Smooth muscle cell (in vitro differentiated cells): ENCODE data around the gene MYO1D. TPM values are rescaled to one million over a fixed set of nuclear protein-coding genes. Genes with fewer than 3 reads are reported as not detected.

Experiments used
- DNase-seq: peaks from one replicate; lab custom pipeline; 2025; ENCODE audit not compliant: unreplicated experiment; lab: John Stamatoyannopoulos, UW
- H2AFZ ChIP-seq: fragments of 200-600 bp; sonication (generic); 2 replicates; pipeline ENCODE4 v1.6.0; 2016; ENCODE audit warnings: antibody characterized with exemption, low read depth, mild to moderate bottlenecking
- H3F3A ChIP-seq: fragments of 200-600 bp; sonication (generic); 2 replicates; pipeline ENCODE4 v1.6.0; 2017; ENCODE audit warnings: antibody characterized with exemption, low read depth
- H3K27ac ChIP-seq: fragments of 200-600 bp; sonication (generic); 2 replicates; pipeline ENCODE4 v1.5.1; 2016; ENCODE audit warnings: low read depth, mild to moderate bottlenecking
- H3K27me3 ChIP-seq: fragments of 200-600 bp; sonication (generic); 2 replicates; pipeline ENCODE4 v1.6.1; 2016; ENCODE audit warnings: low read depth, mild to moderate bottlenecking
- H3K36me3 ChIP-seq: fragments of 200-600 bp; sonication (generic); 2 replicates; pipeline ENCODE4 v1.5.1; 2016; ENCODE audit warnings: low read depth
- H3K4me1 ChIP-seq: fragments of 200-600 bp; sonication (generic); 2 replicates; pipeline ENCODE4 v1.5.1; 2016; ENCODE audit warnings: low read depth
- H3K4me2 ChIP-seq: fragments of 200-600 bp; sonication (generic); 2 replicates; pipeline ENCODE4 v1.6.0; 2016; ENCODE audit warnings: mild to moderate bottlenecking
- H3K4me3 ChIP-seq: fragments of 200-600 bp; sonication (generic); 2 replicates; pipeline ENCODE4 v1.5.1; 2016; ENCODE audit warnings: mild to moderate bottlenecking
- H3K79me2 ChIP-seq: fragments of 200-600 bp; sonication (generic); 2 replicates; pipeline ENCODE4 v1.6.0; 2016; ENCODE audit warnings: low read depth, mild to moderate bottlenecking
- H3K9ac ChIP-seq: fragments of 200-600 bp; sonication (generic); 2 replicates; pipeline ENCODE4 v1.6.0; 2016; ENCODE audit warnings: low read depth
- H3K9me3 ChIP-seq: fragments of 200-600 bp; sonication (generic); replicated peaks from 2 replicates; pipeline ENCODE4 v1.5.1; 2016; ENCODE audit warnings: low read depth
- H4K20me1 ChIP-seq: fragments of 200-600 bp; sonication (generic); 2 replicates; pipeline ENCODE4 v1.6.0; 2016; ENCODE audit warnings: low read depth
- CTCF ChIP-seq: fragments of 200-600 bp; sonication (generic); IDR thresholded peaks from 2 replicates; pipeline ENCODE4 v1.5.1; 2017; ENCODE audit warnings: borderline replicate concordance, mild to moderate bottlenecking, antibody characterized with exemption; ENCODE audit not compliant: insufficient read depth, poor library complexity, severe bottlenecking
- WGBS: methylation state at CpG from one replicate; pipeline ENCODE4 v1.1.7; 2016; ENCODE audit warnings: low lambda C conversion rate; 5-methylcytosine and 5-hydroxymethylcytosine counted together
- polyA plus RNA-seq: library from polyadenylated mRNA; unstranded; fragments of >200 nt; fragmentation: Nextera tagmentation; extraction: Ambion mirVana; gene quantifications from 2 replicates; pipeline ENCODE4 v1.2.1, GENCODE V29; 2016
- total RNA-seq: library from RNA; depleted of rRNA; stranded (reverse); fragments of >200 nt; gene quantifications from 2 replicates; pipeline ENCODE4 v1.2.3, GENCODE V29; 2014

Gene MYO1D
- total and polyA plus RNA-seq, 2 experiments from 2014 or later: 13.9 to 35.7 TPM

- no peaks in the 10 kb centered on the region for H3K27me3 ChIP-seq
- TF ChIP-seq CTCF: no peak
- H3K9me3 ChIP-seq: no peaks in the 10 kb centered on the region
- H3K79me2 ChIP-seq: no peaks in the 10 kb centered on the region
- 61% methylated on average over 1 of the region's 1 CpG for WGBS
- no peak overlapping the region for H3K9ac ChIP-seq
- no peak for DNase-seq
- no peaks in the 10 kb centered on the region for H4K20me1 ChIP-seq
- no peak overlapping the region for H2AFZ ChIP-seq
- H3K27ac ChIP-seq: no peak overlapping the region
- no peaks in the 10 kb centered on the region for H3F3A ChIP-seq
- H3K4me2 ChIP-seq: no peak overlapping the region
- no peak overlapping the region for H3K4me3 ChIP-seq
- H3K36me3 ChIP-seq: no peaks in the 10 kb centered on the region
- H3K4me1 ChIP-seq: no peaks in the 10 kb centered on the region
Measured at GRCh38 chr17:32593003-32593402, 283.9 kb downstream of the MYO1D start.

- TF ChIP-seq CTCF: no peak
- 92% methylated on average over 3 of the region's 3 CpGs for WGBS
- no peaks in the 10 kb centered on the region for H4K20me1 ChIP-seq
Measured at GRCh38 chr17:32591405-32591804, 285.5 kb downstream of the MYO1D start.

GRCh38 chr17:32590974-32591373 is 285.9 kb downstream of the MYO1D start:
- WGBS: 79% methylated on average over 4 of the region's 4 CpGs
- DNase-seq: no peak
- no peak overlapping the region for H3K4me2 ChIP-seq

More at GRCh38 chr17:32591405-32591804, 285.5 kb downstream of the MYO1D start:
- H3K4me3 ChIP-seq: no peak overlapping the region
- no peaks in the 10 kb centered on the region for H3K36me3 ChIP-seq
- H3F3A ChIP-seq: no peaks in the 10 kb centered on the region
- H3K4me1 ChIP-seq: no peaks in the 10 kb centered on the region
- no peaks in the 10 kb centered on the region for H3K9me3 ChIP-seq
- no peak overlapping the region for H2AFZ ChIP-seq
- no peak overlapping the region for H3K9ac ChIP-seq
- no peak overlapping the region for H3K27ac ChIP-seq
- DNase-seq: no peak
- H3K27me3 ChIP-seq: no peaks in the 10 kb centered on the region
- no peak overlapping the region for H3K4me2 ChIP-seq
- H3K79me2 ChIP-seq: no peaks in the 10 kb centered on the region

More at GRCh38 chr17:32590974-32591373, 285.9 kb downstream of the MYO1D start:
- Histone ChIP-seq H3K4me1 (no peaks in the 10 kb centered on the region), H3K27ac (no peak overlapping the region), H3K36me3 (no peaks in the 10 kb centered on the region), H2AFZ (no peak overlapping the region), H3K9ac (no peak overlapping the region), H3K4me3 (no peak overlapping the region), H3K79me2 (no peaks in the 10 kb centered on the region), H3K27me3 (no peaks in the 10 kb centered on the region), H4K20me1 (no peaks in the 10 kb centered on the region), H3K9me3 (no peaks in the 10 kb centered on the region), H3F3A (no peaks in the 10 kb centered on the region)
- no peak for TF ChIP-seq CTCF
